T-helper 2 cell treated with Interferon-gamma antibody and Interleukin-4, amounts not matched to agents 100 ng/mL and 5 ng/mL, for 36 hours (primary cell): ENCODE data around the gene MRPL14. TPM values are rescaled to one million over a fixed set of nuclear protein-coding genes. Genes with fewer than 3 reads are reported as not detected.

Experiments used
- intact Hi-C: fragments of 100-400 bp; cut with micrococcal nuclease; formaldehyde crosslinking; loops from one replicate; pipeline ENCODE4 v1.15.1; 2023
- total RNA-seq: library from RNA; stranded (reverse); gene quantifications from 2 replicates; pipeline ENCODE4 v1.2.3, GENCODE V29; 2022

The MRPL14 gene
- total RNA-seq, 1 donor from 2014 or later, result 56.4 TPM

DNA sequence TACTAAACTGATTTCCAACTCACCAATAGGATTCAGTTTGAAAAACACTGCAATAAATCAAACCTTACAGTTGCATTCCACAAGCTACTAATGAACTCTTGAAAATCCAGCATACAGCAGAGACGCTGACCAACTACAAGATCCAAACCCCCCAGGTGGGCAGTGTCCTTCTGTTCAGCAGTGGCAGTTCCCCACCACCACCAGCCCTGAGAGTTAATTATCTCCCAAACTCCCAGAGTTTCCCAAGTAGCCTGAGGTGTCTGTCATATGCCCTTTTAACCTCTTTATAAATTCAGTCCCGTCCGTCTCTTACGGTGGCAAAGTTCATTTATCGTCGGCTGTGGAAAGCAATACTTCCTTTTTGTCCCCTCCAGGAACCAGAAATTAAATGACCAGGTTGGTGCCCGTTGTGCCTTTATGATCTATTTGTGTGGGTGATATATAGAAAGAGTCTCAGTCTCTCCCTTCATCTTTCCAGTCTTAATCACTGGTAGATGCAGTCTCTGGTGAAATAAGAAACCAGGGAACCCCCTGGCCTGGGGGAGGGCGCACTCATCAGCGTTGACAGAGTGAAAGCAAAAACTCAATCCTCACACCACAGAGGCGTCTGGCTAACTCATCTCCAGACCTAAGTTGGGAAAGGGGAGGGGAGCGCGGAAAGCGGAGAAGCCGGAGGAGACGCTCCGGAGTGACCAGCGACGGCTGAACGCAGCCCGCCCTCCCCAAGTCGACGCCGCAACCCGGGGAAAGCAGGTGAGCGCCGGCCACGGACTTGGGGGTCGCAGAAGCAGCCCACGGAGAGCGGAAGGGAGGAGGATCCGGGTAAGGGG, 717 bp downstream of the MRPL14 start:
- intact Hi-C loops, result loop anchor here (2.0 to 5.0 kb wide), 5 partner anchors 24 to 499 kb away; partner anchors contain the start of genes GTPBP2, HSP90AB1, SLC29A1 and VEGFA

DNA sequence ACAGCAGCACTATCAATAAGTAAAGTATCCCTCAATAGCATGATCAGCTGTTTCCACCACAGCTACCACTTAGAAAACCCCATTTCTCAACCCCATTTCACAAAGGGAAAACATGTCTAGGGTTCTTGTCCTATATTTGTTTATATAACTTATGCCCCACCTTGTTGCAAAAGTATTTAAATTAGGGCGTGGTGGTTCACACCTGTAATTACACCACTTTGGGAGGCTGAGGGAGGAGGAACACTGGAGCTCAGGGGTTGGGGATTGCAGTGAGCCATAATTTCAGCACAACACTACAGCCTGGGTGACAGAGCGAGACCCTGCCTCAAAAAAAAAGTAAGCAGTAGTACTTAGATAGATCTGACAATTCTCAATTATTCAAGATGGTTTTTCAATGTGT, 3.7 kb downstream of the MRPL14 start:
- intact Hi-C loops, result no loop called here

DNA sequence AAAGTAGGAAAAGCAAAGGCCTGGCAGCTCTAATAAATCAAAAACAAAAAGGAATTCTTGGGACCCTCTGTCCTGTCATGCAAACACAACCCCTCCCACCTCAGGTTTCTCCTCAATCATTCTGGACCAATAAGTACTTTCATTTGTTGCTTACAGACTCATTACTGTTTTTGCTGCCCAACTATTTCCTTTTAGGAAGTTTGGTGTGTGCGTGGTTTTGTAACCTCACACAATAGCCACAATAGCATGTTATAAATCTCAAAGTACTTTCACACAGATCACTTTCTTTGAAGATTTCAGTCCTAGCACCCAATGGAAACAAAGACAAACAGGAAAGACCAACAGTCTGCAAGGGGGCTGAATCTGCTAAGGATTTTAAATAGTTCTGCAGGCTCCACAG, 4.5 kb downstream of the MRPL14 start:
- intact Hi-C loops, result no loop called here

DNA sequence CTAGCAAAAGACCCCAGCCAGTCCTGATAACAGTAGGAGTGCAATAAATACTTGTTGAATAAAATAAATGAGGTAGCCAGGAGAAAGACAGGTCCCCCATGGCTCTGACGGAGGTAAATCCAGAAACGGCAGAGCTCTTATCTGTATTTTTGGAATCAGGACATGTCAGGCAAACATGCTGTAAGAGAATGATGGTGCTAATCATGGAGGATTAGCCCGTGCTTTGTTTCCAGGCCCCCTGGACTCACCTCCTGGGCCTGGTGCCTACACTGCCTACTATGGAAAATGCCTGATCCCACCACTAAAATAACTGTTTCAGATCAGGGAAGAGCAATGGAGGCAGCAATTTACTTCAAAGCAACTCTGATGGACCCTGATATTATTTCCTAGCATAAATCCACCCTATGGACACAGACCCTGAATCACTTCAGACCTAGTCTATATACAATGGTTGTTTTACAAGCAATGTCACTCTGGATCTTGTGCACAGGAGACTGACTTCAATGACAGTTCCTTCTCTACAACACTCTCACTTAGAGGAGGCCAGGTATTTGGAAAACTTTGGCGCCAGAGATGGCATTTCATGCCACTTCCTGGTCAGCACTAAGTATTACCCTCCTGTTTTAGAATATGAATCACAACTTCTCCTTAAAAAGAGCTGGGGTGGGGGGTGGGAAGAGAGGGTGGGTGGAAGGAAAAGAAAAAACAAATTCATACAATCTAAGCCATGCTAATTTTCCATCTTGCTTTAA, 6.4 kb downstream of the MRPL14 start:
- intact Hi-C loops, result no loop called here

DNA sequence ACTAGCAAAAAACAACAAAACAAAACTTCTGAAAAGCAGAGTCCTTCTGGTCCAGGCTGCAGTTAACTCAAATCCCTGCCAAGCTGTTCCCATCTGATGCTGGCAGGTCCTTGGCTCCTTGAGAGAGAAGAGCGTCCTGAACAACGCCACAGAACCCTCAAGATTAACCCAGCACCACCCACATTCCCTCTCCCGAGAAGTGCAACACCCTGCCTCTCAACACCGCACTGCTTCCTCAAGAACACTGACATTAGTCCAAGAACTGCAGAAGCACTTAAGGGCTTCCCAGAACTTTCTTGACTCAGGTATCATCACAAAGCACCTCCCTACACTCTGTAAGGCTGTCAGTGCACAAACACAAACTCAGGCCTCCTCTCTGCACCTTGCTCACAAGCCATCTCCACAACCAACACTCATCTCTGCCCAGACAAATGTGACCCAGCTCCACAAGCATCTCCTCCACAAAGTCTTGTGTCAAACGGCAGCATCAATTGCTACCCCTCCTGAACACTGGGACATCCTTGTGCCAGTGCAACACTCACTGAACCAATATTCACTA, 7.5 kb downstream of the MRPL14 start:
- intact Hi-C loops, result no loop called here

DNA sequence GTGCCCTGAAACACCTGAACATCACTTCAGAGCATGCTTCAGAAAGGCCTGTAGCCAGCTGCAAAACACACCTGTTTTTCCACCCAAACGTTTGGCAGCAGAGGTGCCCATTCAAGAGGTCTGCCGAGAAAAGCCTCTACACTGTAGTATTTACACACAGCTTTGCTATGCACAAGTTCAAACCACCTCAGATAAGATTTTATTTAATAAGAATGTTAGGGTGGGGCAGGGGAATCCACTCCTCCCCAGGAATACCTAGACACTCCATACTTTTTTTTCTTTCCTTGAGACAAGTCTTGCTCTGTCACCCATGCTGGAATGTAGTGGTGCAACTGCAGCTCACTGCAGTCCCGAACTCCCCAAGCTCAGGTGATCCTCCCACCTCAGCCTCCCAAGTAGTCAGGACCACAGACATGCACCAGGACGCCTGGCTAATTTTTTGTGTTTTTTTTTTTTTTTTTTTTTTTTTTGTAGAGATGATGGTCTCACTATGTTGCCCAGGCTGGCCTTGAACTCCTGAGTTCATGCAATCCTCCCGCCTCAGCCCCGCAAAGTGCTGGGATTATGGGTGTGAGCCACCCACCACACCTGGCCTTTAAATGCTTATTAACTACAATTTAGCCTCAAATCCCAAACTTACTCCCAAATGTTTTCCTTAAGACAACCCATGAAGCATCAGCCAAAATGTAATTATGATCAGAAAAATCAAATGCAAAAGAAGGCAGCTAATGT, 9.7 kb downstream of the MRPL14 start:
- intact Hi-C loops, result no loop called here

DNA sequence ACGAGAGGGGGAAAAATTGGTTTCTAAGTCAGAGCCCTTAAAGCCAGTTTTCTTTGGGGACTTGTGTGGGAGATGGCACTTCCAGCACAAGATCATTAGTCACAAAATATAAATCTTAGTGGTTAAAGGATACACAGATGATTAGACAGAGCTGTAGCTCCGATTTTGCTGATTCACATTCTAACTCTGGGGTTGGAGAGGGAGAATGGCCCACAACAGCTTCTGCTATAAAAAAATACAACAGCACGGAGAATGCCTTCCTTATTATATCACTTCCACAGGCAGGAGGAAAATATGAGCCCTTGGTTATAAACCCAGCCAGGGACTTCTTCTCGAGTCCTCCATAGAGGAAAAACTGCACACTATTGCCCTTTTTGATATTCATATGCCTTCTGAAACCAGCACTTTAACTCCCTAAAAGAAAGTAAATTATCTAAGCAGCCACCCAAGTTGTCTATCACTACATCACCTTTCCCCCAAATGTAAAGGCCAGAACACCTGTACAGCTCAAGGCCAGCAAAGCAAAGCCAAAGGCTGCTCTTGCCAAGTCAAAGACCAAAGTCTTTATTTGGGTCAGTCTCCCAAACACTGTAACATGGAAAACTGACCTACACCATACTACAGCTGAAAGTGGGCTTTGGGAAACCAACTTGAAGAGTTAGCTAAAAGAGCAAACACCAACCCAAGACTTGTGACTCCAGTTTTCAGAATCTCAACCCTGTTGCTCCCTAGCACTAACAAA, 10.4 kb downstream of the MRPL14 start:
- intact Hi-C loops, result no loop called here

DNA sequence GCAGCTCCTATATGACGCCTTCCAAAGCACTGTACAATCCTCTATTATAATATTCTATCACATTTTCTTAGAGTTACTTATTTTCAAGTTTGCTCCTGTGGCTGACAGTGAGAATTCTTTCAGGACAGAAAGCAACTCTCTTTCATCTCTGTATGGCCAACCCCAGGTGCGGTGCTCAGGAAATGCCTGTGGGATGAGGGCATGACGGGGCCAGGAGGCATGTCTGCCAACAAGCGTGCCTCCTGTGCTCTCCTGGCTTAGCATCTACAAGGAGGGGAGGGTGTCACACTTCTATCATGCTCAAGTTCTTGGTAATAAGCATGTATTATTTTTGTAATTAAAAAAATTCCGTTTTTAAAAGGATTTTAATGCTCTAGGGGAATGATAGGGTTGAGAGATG, 11.4 kb downstream of the MRPL14 start:
- intact Hi-C loops, result no loop called here

DNA sequence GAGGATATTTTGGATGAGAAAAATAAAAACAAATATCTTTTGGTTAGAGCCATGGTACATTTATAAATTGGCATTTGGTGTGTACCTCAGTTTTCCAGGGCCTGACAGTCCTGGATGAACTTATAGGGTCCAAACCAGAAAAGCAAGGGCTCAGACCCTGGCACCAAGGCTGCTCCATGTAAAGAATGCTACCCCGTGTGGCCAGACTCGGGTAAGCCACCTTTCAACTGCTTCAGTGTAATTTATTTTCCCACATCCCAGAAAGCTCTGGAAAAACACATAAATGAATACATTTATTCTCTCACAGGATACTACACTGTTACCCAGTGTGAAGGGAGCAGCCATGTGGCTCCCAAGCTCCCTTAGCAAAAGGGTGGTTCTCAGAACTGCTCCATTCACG, 13.8 kb downstream of the MRPL14 start:
- intact Hi-C loops, result no loop called here

DNA sequence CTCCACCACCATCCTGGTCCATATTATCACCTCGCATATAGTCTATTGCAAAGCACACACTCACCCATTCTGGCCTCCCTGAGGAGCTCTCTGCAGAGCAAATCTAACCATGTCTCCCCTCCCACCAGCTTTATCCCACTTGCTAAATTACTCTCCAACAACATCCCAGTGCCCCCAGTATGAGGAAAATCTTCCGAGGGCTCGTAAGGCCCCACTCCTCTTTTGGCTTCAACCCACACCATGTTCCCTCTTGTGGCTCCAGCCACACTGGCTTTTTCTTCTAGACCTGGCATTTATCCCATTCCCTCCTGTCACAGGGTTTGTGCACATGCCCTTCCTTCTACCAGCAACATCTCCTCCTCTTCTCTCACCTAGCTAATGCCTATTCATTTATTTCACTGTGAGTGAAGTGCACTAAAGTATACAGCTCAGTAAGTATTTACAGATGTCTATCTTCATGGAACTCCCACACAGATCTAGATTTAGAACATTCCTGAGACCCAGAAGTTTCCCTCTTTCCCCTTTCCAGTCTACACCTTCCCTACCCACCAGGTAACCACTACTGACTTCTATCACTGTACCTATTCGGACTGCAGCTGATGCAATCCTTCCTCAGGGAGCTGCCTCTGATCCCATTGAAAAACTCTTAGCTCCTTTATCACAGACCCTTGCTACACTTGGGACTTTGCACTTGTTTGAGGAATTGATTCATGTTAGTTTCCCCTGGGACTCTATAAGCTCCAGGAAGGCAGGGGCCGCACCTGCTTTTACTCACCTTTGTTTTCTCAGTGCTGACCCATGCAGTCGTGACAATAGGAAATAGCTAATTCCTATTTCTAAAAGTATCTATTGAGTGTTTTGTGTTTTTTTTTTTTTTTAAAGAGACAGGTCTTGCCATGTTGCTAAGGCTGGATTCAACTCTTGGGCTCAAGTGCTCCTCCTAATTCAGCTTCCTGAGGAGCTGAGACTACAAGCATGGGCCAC, 15.5 kb downstream of the MRPL14 start:
- intact Hi-C loops, result no loop called here

DNA sequence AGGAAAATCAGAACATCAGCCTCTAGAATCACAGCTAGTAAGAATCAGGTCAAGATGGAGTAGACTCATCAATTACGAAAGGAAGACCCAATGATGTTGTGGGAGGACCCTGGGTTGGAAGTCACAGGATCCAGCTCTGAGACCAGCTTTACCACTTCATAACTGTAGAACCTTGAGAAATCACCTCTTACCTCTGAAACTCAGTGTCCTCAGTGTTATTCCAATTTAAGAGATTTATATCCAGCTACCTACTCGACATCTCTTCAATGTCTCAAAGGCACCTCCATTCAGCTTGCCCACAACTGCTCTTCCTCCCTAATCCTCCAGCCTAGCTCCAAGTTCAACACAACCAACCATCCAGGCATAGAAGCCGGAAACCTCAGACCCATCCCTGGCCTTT, 16.3 kb downstream of the MRPL14 start:
- intact Hi-C loops, result no loop called here

DNA sequence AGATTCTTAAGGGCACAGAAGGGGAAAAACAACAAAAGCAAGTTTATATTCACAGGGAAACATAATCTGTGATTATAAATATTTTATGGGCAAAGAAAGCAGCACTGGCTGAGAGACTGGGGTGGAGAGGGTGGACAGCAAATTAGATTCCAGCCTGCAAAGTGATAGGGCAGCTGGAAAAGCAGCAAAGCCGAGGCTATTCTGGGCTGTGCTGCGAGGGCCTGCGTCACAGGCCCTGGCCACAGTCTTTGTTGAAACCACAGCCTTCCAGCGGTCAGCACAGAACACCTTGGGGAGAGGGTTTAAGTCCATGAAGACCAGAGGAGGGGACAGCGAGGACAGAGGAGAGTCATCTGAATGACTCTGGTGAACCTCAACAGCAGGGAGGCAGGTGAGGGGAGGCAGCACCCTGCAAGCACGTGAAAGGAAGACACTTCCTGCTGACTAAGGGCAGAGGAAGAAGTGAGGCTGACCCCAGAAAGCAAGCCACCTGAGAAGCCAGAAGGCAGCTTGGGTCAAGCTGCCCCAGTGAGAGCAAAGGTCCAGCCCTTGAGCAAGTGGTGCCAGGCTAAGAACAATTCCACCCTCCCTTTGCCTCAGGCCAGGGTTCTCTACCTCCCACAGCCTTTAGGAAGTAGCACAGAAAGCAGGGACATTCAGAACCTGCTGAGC, 17.1 kb downstream of the MRPL14 start:
- intact Hi-C loops, result no loop called here

DNA sequence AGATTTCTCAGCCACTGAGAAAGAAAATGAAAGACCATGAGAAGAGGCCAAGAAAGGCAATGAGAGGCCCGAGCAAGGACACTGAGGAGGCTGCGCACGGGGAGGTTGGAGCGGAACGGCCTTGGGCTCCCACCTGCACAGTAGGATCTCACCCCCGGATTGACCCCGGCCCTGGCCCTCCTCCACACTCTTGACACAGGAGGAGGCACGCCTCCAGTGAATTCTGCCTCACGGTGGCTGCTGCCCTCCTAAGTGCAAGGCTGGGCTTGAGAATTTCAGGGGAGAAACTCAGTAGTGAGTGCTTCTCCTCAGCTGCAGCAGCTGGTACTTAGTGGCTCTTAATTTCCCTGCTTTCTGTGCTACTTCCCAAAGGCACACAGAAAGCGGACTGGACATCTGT, 18.0 kb downstream of the MRPL14 start:
- intact Hi-C loops, result no loop called here

DNA sequence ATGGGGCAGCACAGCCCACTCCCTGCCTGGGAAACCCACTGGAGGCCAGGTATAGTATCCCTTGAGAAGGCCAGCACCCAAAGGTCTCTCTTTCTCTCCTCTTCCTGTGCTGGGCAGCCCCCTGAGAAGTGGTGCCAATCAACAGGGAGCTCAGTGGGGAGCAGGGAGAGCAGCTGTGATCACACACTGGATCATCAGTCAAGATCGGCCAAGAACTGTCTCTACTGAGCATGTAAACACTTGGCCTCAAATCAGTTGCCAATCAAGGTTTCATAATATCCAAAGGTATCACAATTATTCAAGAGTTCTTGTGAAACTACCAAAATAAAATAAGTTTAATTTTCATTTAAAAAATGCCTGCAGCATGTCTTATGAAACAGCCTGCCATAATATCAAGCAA, 18.8 kb downstream of the MRPL14 start:
- intact Hi-C loops, result no loop called here

DNA sequence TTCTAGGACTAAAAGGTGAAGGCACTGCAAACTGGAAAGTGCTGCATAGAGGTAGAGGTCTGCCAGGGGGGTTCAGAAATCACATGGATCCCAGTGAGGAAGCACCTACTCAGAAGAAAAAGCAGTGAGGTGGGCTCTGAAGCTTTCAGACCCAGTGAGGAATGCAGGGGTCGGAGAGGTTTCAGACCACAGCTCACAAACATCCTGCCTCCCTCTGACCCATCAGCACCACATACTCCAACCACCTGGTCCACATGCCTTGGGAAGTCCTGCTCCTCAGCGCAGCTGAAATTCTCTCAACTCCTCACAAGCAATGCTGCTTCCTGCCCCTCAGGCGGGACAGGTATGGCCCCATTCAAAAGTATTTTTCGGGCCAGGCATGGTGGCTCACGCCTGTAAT, 20.2 kb downstream of the MRPL14 start:
- intact Hi-C loops, result no loop called here

DNA sequence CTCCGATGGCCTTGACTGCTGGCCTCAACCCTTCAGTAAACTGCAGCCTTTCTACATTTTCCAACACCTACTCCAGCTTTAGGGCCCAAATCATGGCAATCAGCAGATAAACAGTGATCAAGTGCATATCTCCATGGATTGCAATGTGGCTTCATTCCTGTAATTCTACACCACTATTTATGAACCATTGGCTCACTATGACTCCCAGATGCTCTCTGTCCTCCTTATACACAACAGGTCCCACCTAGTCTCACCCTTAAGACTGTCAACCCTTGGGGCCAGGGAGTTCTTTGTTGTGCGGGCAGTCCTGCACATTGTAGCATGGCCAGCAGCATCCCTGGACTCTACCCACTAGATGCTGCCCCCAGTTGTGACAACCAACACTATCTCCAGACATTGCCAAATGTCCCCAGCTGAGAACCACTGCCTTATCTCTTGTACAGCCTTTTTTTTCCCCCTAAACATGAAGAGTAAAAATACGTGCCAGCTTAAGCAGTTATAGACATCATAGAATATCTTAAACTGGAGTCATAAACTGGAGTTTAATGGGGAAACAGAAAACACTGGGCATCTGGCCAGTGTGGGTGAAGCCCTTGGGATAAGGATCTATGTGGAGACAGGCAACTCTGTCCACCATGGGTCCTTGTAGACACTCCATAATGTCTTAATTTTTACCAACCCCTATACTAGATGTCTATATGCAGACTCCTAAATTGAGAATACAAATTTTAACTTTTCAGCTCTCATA, 21.1 kb downstream of the MRPL14 start:
- intact Hi-C loops, result no loop called here

DNA sequence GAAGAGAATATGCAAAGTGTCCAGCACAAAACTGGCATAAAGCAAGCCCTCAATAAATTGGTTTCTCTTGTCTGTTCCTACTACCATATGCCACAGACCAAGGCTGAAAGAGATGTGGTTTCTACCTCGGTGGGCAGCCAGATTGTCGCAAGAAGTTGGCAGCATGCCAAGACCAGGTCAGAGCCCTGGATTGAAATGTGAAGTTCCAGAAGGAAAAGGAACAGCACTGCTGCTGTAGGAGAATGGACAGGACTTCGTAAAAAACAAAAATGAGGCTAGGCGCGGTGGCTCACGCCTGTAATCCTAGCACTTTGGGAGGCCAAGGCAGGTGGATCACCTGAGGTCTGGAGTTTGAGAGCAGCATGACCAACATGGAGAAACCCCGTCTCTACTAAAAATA, 22.1 kb downstream of the MRPL14 start:
- intact Hi-C loops, result no loop called here

DNA sequence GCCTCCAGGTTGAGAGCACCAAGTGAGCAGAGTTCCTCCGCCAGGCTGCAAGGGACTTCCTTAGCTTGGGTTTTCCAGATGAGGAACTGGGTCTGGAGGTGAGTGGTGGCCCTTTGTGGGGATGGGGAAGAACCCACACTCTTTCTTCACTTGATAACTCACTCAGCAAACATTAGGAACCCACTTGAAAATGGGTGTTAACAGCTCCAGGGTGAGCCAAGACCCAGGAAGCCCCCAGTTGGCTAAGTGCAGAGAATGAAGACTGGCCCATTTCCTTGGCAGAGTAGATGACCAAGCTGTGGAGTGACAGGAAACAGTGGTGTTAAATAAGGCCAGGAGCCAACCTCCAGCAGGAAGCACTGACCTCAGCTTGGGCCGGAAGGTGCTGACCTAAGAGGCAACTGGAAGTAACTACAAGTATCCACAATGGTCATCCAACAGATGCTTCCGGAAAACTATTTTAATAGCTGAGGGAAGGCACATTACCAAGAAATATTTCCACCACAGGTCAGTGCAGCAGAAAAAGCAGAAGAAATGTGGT, 22.7 kb downstream of the MRPL14 start:
- intact Hi-C loops, result no loop called here
